ENCODE measurements around the gene ADAMTS10. TPM values are rescaled to one million over a fixed set of nuclear protein-coding genes. Genes with fewer than 3 reads are reported as not detected.

ADAMTS10 gene
- total RNA-seq, 2 donors from 2014 or later, result 164 to 214 TPM

GRCh38 chr19:8593931-8594330, 16.6 kb downstream of the ADAMTS10 start:
- Histone ChIP-seq H3K27ac (peak overlapping the region in 1 of 2 donors; percentile 67), H3K9me3 (no peaks in the 10 kb centered on the region), H3K4me3 (no peak overlapping the region), H3K36me3 (peaks cover 18% of the 10 kb centered on the region), H3K27me3 (replicated peaks; ENCODE audit: insufficient read depth) (no peaks in the 10 kb centered on the region), H3K4me1 (ENCODE audit: control insufficient read depth in 1 of 2, low read depth in 2 of 2) (peaks cover 11 to 39% of the 10 kb centered on the region in 2 donors)
- TF ChIP-seq CTCF (IDR thresholded peaks at IDR 0.05), result peak; percentile 38
- ATAC-seq (ENCODE audit: insufficient number of reproducible peaks, low FRiP score, low read depth) (no peak), DNase-seq (ENCODE audit: low spot score) (no peak)

- Histone ChIP-seq H3K4me3 (peak overlapping the region; percentile 74), H3K36me3 (peaks cover 21% of the 10 kb centered on the region), H3K27ac (peak overlapping the region; percentile 42 to 67), H3K4me1 (ENCODE audit: control insufficient read depth in 1 of 2, low read depth in 2 of 2) (peaks cover 11 to 39% of the 10 kb centered on the region in 2 donors), H3K9me3 (no peaks in the 10 kb centered on the region), H3K27me3 (replicated peaks; ENCODE audit: insufficient read depth) (no peaks in the 10 kb centered on the region)
- DNase-seq (ENCODE audit: low spot score) (peak; percentile 98), ATAC-seq (ENCODE audit: insufficient number of reproducible peaks, low FRiP score, low read depth) (peak; percentile 77)
- no peak for TF ChIP-seq CTCF (IDR thresholded peaks at IDR 0.05)
Observed at GRCh38 chr19:8592231-8593009, 18.1 kb downstream of the ADAMTS10 start.

DNA sequence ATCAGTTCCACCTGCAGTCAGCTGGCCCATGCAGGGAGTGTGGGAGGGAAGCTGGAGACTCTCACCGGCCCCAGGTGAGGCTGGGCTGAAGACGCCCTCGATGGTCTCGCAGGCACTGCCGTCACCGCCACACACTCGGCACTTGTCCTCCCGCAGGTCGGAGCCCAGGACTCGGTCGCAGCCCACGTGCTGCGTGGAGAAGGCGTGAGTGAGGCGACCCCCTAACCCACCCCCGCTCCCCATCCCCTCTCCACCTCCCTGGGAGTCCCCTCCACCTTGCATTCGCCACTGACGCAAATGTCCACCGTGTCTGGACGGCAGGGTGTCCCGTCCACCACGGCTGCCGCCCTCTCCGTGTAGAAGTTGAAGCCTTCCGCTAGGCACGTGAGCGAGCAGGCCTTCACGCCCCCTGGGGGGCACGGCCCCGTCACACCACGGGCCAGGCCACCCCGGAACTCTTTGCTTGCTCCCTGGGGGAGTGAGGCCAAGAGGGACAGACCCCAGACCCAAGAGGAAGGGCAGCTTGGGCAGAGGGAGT, 21.3 kb downstream of the ADAMTS10 start:
- TF ChIP-seq CTCF (IDR thresholded peaks at IDR 0.05), result no peak
- H3K9me3 ChIP-seq, result no peaks in the 10 kb centered on the region
- H3K27ac ChIP-seq, result no peak overlapping the region
- no peak for DNase-seq (ENCODE audit: low spot score)
- H3K27me3 ChIP-seq (replicated peaks; ENCODE audit: insufficient read depth), result no peaks in the 10 kb centered on the region
- peaks cover 11 to 26% of the 10 kb centered on the region in 2 donors for H3K4me1 ChIP-seq (ENCODE audit: control insufficient read depth in 1 of 2, low read depth in 2 of 2)
- no peak for ATAC-seq (ENCODE audit: insufficient number of reproducible peaks, low FRiP score, low read depth)
- no peak overlapping the region for H3K4me3 ChIP-seq
- H3K36me3 ChIP-seq, result peaks cover 40% of the 10 kb centered on the region

GRCh38 chr19:8585894-8586750, 24.4 kb downstream of the ADAMTS10 start:
- Histone ChIP-seq H3K27me3 (replicated peaks; ENCODE audit: insufficient read depth) (no peaks in the 10 kb centered on the region), H3K4me1 (ENCODE audit: control insufficient read depth in 1 of 2, low read depth in 2 of 2) (no peaks in the 10 kb centered on the region), H3K36me3 (peaks cover 52% of the 10 kb centered on the region), H3K27ac (no peak overlapping the region), H3K4me3 (no peak overlapping the region), H3K9me3 (no peaks in the 10 kb centered on the region)
- DNase-seq (ENCODE audit: low spot score), result no peak
- TF ChIP-seq CTCF (IDR thresholded peaks at IDR 0.05), result peak; percentile 40
- no peak for ATAC-seq (ENCODE audit: insufficient number of reproducible peaks, low FRiP score, low read depth)

Measured in thoracic aorta (tissue), 2 donors.